Astrocyte of the spinal cord (primary cell): ENCODE results near the gene CTIF.

Experiments
- DNase-seq: peaks from one replicate; pipeline ENCODE4 v3.0.0; 2011; ENCODE audit warnings: low read depth, low spot score
- H3K4me3 ChIP-seq: 2 replicates; pipeline ENCODE4 v1.5.1; 2011; ENCODE audit warnings: low read depth, mild to moderate bottlenecking, low read length, moderate library complexity
- CTCF ChIP-seq: IDR thresholded peaks from 2 replicates; pipeline ENCODE4 v1.5.1; 2012; ENCODE audit warnings: low read depth, mild to moderate bottlenecking, low read length, inconsistent platforms
- in situ Hi-C: cut with HindIII; loops from 2 replicates; pipeline ENCODE4 v1.10.0; 2017; ENCODE audit warnings: low sequenced_read_pairs

The CTIF gene

GRCh38 chr18:48735681-48736255 lies 196.9 kb downstream of the CTIF start:
- in situ Hi-C loops = no loop called here
- no peak for TF ChIP-seq CTCF
- DNase-seq = no peak
- no peak overlapping the region for H3K4me3 ChIP-seq

GRCh38 chr18:48736321-48737260 lies 197.8 kb downstream of the CTIF start:
- in situ Hi-C loops = no loop called here
- TF ChIP-seq CTCF = no peak
- peak; percentile 8 for DNase-seq
- no peak overlapping the region for H3K4me3 ChIP-seq

- no peak for TF ChIP-seq CTCF
- DNase-seq = no peak
- in situ Hi-C loops = no loop called here
- H3K4me3 ChIP-seq = no peak overlapping the region
These were observed 200.6 kb downstream of the CTIF start for GRCh38 chr18:48739266-48740067.

- DNase-seq = no peak
- TF ChIP-seq CTCF = no peak
- in situ Hi-C loops = no loop called here
These were observed 201.2 kb downstream of the CTIF start for GRCh38 chr18:48740068-48740440.

GRCh38 chr18:48740851-48741485 lies 202.1 kb downstream of the CTIF start:
- in situ Hi-C loops = no loop called here
- DNase-seq = no peak

More at GRCh38 chr18:48740068-48740440, 201.2 kb downstream of the CTIF start:
- H3K4me3 ChIP-seq = no peak overlapping the region

More at GRCh38 chr18:48740851-48741485, 202.1 kb downstream of the CTIF start:
- no peak for TF ChIP-seq CTCF
- no peak overlapping the region for H3K4me3 ChIP-seq
